SU-DHL-6 (cell line): ENCODE results near the gene SPDYA.

Experiments used
- H2AFZ ChIP-seq: fragments of 200-600 bp; sonication (generic); 2 replicates; pipeline ENCODE4 v1.6.1; 2014; ENCODE audit warnings: low read depth, mild to moderate bottlenecking, moderate library complexity, mixed read lengths, antibody characterized with exemption, low read length; ENCODE audit not compliant: severe bottlenecking
- H3F3A ChIP-seq: fragments of 200-600 bp; shearing (Covaris generic); 2 replicates; pipeline ENCODE4 v1.6.0; 2016; ENCODE audit warnings: antibody characterized with exemption, mild to moderate bottlenecking; ENCODE audit not compliant: insufficient read depth
- H3K27ac ChIP-seq: fragments of 200-600 bp; sonication (generic); 2 replicates; pipeline ENCODE4 v1.5.1; 2016; ENCODE audit warnings: low read depth, mild to moderate bottlenecking, low read length, moderate library complexity, mixed read lengths
- H3K27me3 ChIP-seq: fragments of 200-600 bp; sonication (generic), shearing (Covaris generic); 2 replicates; pipeline ENCODE4 v1.6.0; 2014; ENCODE audit warnings: mild to moderate bottlenecking, low read length
- H3K36me3 ChIP-seq: fragments of 200-600 bp; sonication (generic); 2 replicates; pipeline ENCODE4 v1.6.1; 2014; ENCODE audit warnings: mild to moderate bottlenecking, low read length, mixed read lengths
- H3K4me2 ChIP-seq: fragments of 300-600, 200-600 bp; shearing (Covaris generic), sonication (generic); 2 replicates; pipeline ENCODE4 v1.6.0; 2014; ENCODE audit warnings: low read length, low read depth, mild to moderate bottlenecking; ENCODE audit not compliant: poor library complexity, severe bottlenecking
- H3K4me3 ChIP-seq: fragments of 200-600 bp; sonication (generic); 2 replicates; pipeline ENCODE4 v1.5.1; 2014; ENCODE audit warnings: antibody characterized with exemption, low read length, mild to moderate bottlenecking, mixed read lengths; ENCODE audit not compliant: insufficient read depth, poor library complexity, severe bottlenecking
- H3K79me2 ChIP-seq: fragments of 200-600 bp; sonication (generic); 2 replicates; pipeline ENCODE4 v1.6.1; 2014; ENCODE audit warnings: mild to moderate bottlenecking, low read length, moderate library complexity; ENCODE audit not compliant: insufficient read depth
- H3K9ac ChIP-seq: fragments of 200-600 bp; sonication (generic); 2 replicates; pipeline ENCODE4 v1.7.0; 2014; ENCODE audit warnings: mild to moderate bottlenecking, low read length
- H3K9me2 ChIP-seq: fragments of 200-600 bp; sonication (generic); replicated peaks from 2 replicates; pipeline ENCODE4 v1.6.1; 2014; ENCODE audit warnings: low read length; ENCODE audit not compliant: insufficient read depth
- H3K9me3 ChIP-seq: fragments of 200-600 bp; sonication (generic); 2 replicates; pipeline ENCODE4 v1.6.1; 2014; ENCODE audit warnings: low read length, mixed read lengths; ENCODE audit not compliant: insufficient read depth
- H4K20me1 ChIP-seq: fragments of 200-600 bp; sonication (generic); 2 replicates; pipeline ENCODE4 v1.6.1; 2014; ENCODE audit warnings: low read depth, mild to moderate bottlenecking, antibody characterized with exemption, low read length, moderate library complexity, mixed read lengths
- CTCF ChIP-seq: fragments of 200-600 bp; sonication (generic); IDR thresholded peaks from one replicate; pipeline ENCODE4 v1.5.1; 2017; ENCODE audit warnings: antibody characterized with exemption, mild to moderate bottlenecking, low read length, moderate library complexity; ENCODE audit not compliant: insufficient read depth, poor library complexity, severe bottlenecking
- EZH2phosphoT487 ChIP-seq: fragments of 200-600 bp; sonication (generic), shearing (Covaris generic); conservative IDR thresholded peaks from 2 replicates; pipeline ENCODE4 v1.6.1; 2018; ENCODE audit warnings: mild to moderate bottlenecking, antibody characterized with exemption, low read length, moderate library complexity, mixed read lengths

Gene SPDYA

GRCh38 chr2:28893488-28893887 is 82.9 kb downstream of the SPDYA start:
- Histone ChIP-seq H3K36me3 (peaks cover 6% of the 10 kb centered on the region), H2AFZ (no peak overlapping the region), H3K9ac (no peak overlapping the region), H3F3A (no peaks in the 10 kb centered on the region), H3K9me2 (no peaks in the 10 kb centered on the region), H3K79me2 (peaks cover 40% of the 10 kb centered on the region), H3K27ac (no peak overlapping the region), H3K4me3 (no peak overlapping the region), H4K20me1 (peaks cover 30% of the 10 kb centered on the region), H3K27me3 (no peaks in the 10 kb centered on the region), H3K4me2 (no peak overlapping the region), H3K9me3 (no peaks in the 10 kb centered on the region)
- TF ChIP-seq CTCF (no peak), EZH2phosphoT487 (no peak)

- Histone ChIP-seq H2AFZ (no peak within 1 kb of the TSS), H3K4me3 (peak within 1 kb of the TSS; percentile 82), H3K36me3 (peaks cover 6% of the 10 kb centered on the region), H3K27me3 (no peaks in the 10 kb centered on the region), H3F3A (0 out of 2 replicates have a peak, but pooled peaks cover 4% of the 10 kb centered on the region), H3K9me3 (no peaks in the 10 kb centered on the region), H3K79me2 (peaks cover 52% of the 10 kb centered on the region), H3K9ac (peak within 1 kb of the TSS; percentile 95), H3K4me2 (peak within 1 kb of the TSS; percentile 99), H3K9me2 (no peaks in the 10 kb centered on the region), H3K27ac (peak within 1 kb of the TSS; percentile 66), H4K20me1 (peaks cover 41% of the 10 kb centered on the region)
- TF ChIP-seq EZH2phosphoT487: no peak
- no peak for TF ChIP-seq CTCF
Observed at GRCh38 chr2:28894470-28895188, 84.0 kb downstream of the SPDYA start, which contains the start of gene WDR43. WDR43 (plus strand) TSS chr2:28894667; CDS start chr2:28894699, 32 bp downstream.

- Histone ChIP-seq H3K79me2 (peaks cover 59% of the 10 kb centered on the region), H2AFZ (no peak overlapping the region), H3K4me3 (peak overlapping the region; percentile 82), H3K4me2 (peak overlapping the region; percentile 99), H3K27me3 (no peaks in the 10 kb centered on the region), H3K9me3 (no peaks in the 10 kb centered on the region), H4K20me1 (peaks cover 45% of the 10 kb centered on the region), H3K36me3 (peaks cover 6% of the 10 kb centered on the region), H3F3A (0 out of 2 replicates have a peak, but pooled peaks cover 4% of the 10 kb centered on the region), H3K27ac (peak overlapping the region; percentile 66), H3K9me2 (no peaks in the 10 kb centered on the region), H3K9ac (peak overlapping the region; percentile 95)
- TF ChIP-seq EZH2phosphoT487 (no peak), CTCF (no peak)
Observed at GRCh38 chr2:28895189-28895893, 84.7 kb downstream of the SPDYA start.
